Cardiac muscle cell (in vitro differentiated cells and primary cell): ENCODE results near the gene HTN3. TPM values are rescaled to one million over a fixed set of nuclear protein-coding genes. Genes with fewer than 3 reads are reported as not detected.
"Not testable (repeated sequence)": the region's sequence is repeated elsewhere in the genome, so short reads cannot be mapped to it uniquely, and the experiment has no call there.

Experiments used
- DNase-seq, 2 donors: peaks; one replicate each; pipeline versions ENCODE4 v3.0.0 to v3.0.0-alpha.2; 2010 to 2017; ENCODE audit warnings: low read depth in 1 of 2, low spot score in 1 of 2
- H3K27ac ChIP-seq: fragments of 200-600 bp; sonication (generic); 2 replicates; pipeline ENCODE4 v1.5.1; 2016
- H3K27me3 ChIP-seq: fragments of 200-600 bp; sonication (generic); 2 replicates; pipeline ENCODE4 v1.6.0; 2016; ENCODE audit warnings: control low read depth
- H3K36me3 ChIP-seq: fragments of 200-600 bp; sonication (generic); 2 replicates; pipeline ENCODE4 v1.5.1; 2016; ENCODE audit warnings: control low read depth
- H3K4me1 ChIP-seq: fragments of 200-600 bp; sonication (generic); 2 replicates; pipeline ENCODE4 v1.8.1; 2017; ENCODE audit warnings: low read depth, mild to moderate bottlenecking, mixed run types
- H3K4me3 ChIP-seq: fragments of 200-600 bp; sonication (generic); 2 replicates; pipeline ENCODE4 v1.5.1; 2016; ENCODE audit warnings: mild to moderate bottlenecking
- H3K9me3 ChIP-seq: fragments of 200-600 bp; sonication (generic); 2 replicates; pipeline ENCODE4 v1.5.1; 2017; ENCODE audit warnings: low read depth, mild to moderate bottlenecking, control low read depth
- polyA plus RNA-seq: library from polyadenylated mRNA; unstranded; fragments of >200 nt; fragmentation: Nextera tagmentation; extraction: Ambion mirVana; gene quantifications from 2 replicates; pipeline ENCODE4 v1.2.1, GENCODE V29; 2016
- total RNA-seq: library from RNA; depleted of rRNA; stranded (reverse); fragments of >200 nt; gene quantifications from 2 replicates; pipeline ENCODE4 v1.2.3, GENCODE V29; 2016
- TF ChIP-seq, protein P1 (sequence below): IDR thresholded peaks from 2 replicates; pipeline ENCODE4 v1.5.1; 2012; ENCODE audit warnings: low read depth, mild to moderate bottlenecking, low read length

HTN3 gene
- total and polyA plus RNA-seq, 2 experiments from 2014 or later, result not detected

DNA sequence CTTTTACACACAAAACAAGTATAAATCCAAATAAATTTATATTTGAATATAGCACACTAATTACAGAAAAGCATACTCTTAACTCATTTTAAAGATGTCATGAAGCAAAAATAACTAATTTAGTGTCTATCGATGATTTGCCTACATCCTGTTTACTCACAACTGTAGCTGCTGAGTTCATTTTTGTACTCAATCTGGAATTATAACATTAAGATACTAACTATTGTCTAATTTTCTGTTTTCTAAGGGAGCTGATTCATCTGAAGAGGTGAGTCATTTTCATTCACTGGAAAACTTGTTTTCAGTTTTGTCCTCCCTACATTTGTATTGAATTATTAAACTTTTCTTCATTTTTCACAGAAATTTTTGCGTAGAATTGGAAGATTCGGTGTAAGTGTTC lies 28.8 kb upstream of the HTN3 start:
- TF ChIP-seq, protein P1, sequence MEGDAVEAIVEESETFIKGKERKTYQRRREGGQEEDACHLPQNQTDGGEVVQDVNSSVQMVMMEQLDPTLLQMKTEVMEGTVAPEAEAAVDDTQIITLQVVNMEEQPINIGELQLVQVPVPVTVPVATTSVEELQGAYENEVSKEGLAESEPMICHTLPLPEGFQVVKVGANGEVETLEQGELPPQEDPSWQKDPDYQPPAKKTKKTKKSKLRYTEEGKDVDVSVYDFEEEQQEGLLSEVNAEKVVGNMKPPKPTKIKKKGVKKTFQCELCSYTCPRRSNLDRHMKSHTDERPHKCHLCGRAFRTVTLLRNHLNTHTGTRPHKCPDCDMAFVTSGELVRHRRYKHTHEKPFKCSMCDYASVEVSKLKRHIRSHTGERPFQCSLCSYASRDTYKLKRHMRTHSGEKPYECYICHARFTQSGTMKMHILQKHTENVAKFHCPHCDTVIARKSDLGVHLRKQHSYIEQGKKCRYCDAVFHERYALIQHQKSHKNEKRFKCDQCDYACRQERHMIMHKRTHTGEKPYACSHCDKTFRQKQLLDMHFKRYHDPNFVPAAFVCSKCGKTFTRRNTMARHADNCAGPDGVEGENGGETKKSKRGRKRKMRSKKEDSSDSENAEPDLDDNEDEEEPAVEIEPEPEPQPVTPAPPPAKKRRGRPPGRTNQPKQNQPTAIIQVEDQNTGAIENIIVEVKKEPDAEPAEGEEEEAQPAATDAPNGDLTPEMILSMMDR, result no peak
- peaks cover 12% of the 10 kb centered on the region for H3K4me1 ChIP-seq
- H3K36me3 ChIP-seq, result no peaks in the 10 kb centered on the region
- peak in 1 of 2 donors; percentile 4 for DNase-seq
- H3K4me3 ChIP-seq, result no peak overlapping the region
- H3K27ac ChIP-seq, result no peak overlapping the region
- H3K27me3 ChIP-seq, result no peaks in the 10 kb centered on the region
- no peaks in the 10 kb centered on the region for H3K9me3 ChIP-seq

DNA sequence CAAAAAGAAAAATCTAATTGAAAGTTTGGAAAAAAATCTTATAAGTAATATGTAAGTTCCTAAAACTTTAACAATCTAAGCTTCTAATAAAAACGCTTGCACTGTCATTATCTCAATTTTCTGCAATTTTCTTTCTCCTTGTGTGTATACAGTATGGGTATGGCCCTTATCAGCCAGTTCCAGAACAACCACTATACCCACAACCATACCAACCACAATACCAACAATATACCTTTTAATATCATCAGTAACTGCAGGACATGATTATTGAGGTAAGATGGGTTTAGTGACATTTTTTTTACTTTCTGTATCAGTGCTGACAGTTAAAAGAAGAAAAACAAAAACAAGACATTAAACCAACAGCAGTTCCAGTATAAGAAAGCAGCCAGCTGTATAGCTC lies 27.5 kb upstream of the HTN3 start:
- no peak overlapping the region for H3K4me3 ChIP-seq
- H3K27me3 ChIP-seq, result no peaks in the 10 kb centered on the region
- H3K4me1 ChIP-seq, result peaks cover 12% of the 10 kb centered on the region
- no peak overlapping the region for H3K27ac ChIP-seq
- H3K9me3 ChIP-seq, result no peaks in the 10 kb centered on the region
- DNase-seq, result no peak
- TF ChIP-seq, protein P1, result no peak
- H3K36me3 ChIP-seq, result no peaks in the 10 kb centered on the region

DNA sequence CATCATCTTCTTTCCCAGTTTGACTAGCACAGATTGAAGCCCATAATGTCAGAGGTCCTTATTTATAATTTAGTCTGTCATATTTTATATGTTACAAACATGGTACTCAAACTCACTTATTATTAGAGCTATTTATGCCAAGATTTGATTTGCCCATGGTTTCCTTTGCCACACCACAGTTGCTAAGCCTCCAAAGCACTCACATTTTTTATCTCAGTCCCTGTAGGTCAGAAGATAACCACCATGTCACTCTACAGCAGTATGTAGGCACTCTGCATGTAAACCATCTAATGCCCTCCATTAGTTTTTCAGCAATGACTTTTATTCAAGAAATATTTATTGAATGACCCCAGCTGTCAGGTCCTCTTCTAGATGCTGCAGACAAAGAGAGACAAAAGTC lies 25.8 kb upstream of the HTN3 start:
- H3K27me3 ChIP-seq, result no peaks in the 10 kb centered on the region
- peaks cover 12% of the 10 kb centered on the region for H3K4me1 ChIP-seq
- H3K27ac ChIP-seq, result no peak overlapping the region
- no peak overlapping the region for H3K4me3 ChIP-seq
- H3K9me3 ChIP-seq, result no peaks in the 10 kb centered on the region
- DNase-seq, result no peak
- TF ChIP-seq, protein P1, result no peak
- H3K36me3 ChIP-seq, result no peaks in the 10 kb centered on the region

DNA sequence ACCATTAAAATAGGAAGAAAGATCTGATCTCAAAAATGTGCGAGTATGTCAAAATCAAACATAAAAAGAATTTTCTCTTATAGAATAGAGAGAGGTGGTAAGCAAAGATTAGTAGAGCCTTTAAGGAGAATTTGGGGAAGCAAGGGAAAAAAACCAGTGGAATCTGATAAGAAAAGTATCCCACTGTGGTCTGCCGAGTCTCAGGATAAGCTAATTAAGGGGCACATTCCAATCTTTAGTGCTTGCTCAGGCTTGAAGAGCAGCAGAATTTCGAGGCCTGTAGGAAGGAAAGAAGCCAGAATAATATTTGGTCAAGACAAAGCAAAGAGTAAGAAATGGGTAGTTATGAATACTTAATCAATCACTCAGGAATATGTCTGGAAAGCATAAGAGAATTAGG lies 19.5 kb upstream of the HTN3 start:
- Histone ChIP-seq H3K9me3 (no peaks in the 10 kb centered on the region), H3K36me3 (no peaks in the 10 kb centered on the region), H3K4me3 (no peak overlapping the region), H3K27me3 (no peaks in the 10 kb centered on the region), H3K4me1 (no peaks in the 10 kb centered on the region), H3K27ac (no peak overlapping the region)
- no peak for DNase-seq
- TF ChIP-seq, protein P1, result no peak

DNA sequence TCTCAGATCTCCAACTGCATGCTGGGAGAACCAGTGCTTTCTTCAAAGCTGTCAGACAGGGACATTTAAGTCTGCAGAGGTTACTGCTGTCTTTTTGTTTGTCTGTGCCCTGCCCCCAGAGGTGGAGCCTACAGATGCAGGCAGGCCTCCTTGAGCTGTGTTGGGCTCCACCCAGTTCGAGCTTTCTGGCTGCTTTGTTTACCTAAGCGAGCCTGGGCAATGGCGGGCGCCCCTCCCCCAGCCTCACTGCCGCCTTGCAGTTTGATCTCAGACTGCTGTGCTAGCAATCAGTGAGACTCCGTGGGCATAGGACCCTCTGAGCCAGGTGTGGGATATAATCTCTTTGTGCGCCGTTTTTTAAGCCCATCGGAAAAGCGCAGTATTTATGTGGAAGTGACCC lies 9.3 kb upstream of the HTN3 start:
- not testable (repeated sequence) for H3K27me3 ChIP-seq, DNase-seq, H3K27ac ChIP-seq, H3K36me3 ChIP-seq, H3K4me1 ChIP-seq, H3K4me3 ChIP-seq, H3K9me3 ChIP-seq

DNA sequence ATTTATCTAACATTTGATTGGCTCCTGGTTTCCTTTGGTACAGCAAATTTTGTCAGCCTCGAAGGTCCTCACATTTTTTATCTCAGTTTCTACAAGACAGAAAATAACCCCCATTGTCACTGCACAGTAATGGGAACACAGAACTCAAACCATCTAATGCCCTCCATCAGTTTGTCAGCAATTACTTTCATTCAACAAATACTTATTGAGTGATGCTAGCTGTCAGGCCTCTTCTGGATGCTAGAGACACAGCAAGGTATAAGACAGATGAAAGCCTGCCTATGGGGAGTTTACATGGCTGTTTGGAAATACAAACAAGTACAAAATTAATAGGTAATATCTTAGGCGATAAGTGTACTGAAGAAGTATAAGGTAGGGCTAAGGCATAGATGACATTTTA lies 5.0 kb upstream of the HTN3 start:
- no peaks in the 10 kb centered on the region for H3K27me3 ChIP-seq
- no peak for DNase-seq
- H3K4me3 ChIP-seq, result no peak overlapping the region
- no peaks in the 10 kb centered on the region for H3K36me3 ChIP-seq
- H3K4me1 ChIP-seq, result no peaks in the 10 kb centered on the region
- no peaks in the 10 kb centered on the region for H3K9me3 ChIP-seq
- TF ChIP-seq, protein P1, result no peak
- no peak overlapping the region for H3K27ac ChIP-seq
